ENCODE data around the gene ALG8. TPM values are rescaled to one million over a fixed set of nuclear protein-coding genes. Genes with fewer than 3 reads are reported as not detected.

Gene ALG8
- polyA plus RNA-seq, 3 donors, result 15.6 to 41.7 (median 40.6) TPM

GRCh38 chr11:78081583-78081982 is 57.8 kb downstream of the ALG8 start:
- Mint-ChIP-seq H3K4me1 (peaks cover 34% of the 10 kb centered on the region), H3K27ac (peak overlapping the region in 2 of 7 donors; percentile 2 to 41), H3K4me3 (no peak overlapping the region), H3K27me3 (ENCODE audit: low read depth in 3 of 3) (peaks cover 0 to 1% (median 0%) of the 10 kb centered on the region in 3 donors), H3K9me3 (peaks cover 0 to 1% (median 0%) of the 10 kb centered on the region in 7 donors), H3K36me3 (peaks cover 0 to 2% of the 10 kb centered on the region in 2 donors)
- Histone ChIP-seq H3K27ac (ENCODE audit: low read depth in 1 of 2, low read length in 2 of 2) (no peak overlapping the region), H2AFZ (ENCODE audit: insufficient read depth, low read depth, low read length, poor library complexity, severe bottlenecking) (peak overlapping the region; percentile 96), H3K9ac (ENCODE audit: insufficient read depth, low read length, poor library complexity, severe bottlenecking) (no peak overlapping the region), H3K9me3 (replicated peaks in 1 of 2; ENCODE audit: control insufficient read depth in 1 of 2, insufficient read depth in 1 of 2, low read length in 2 of 2) (no peaks in the 10 kb centered on the region), H3K27me3 (ENCODE audit: control insufficient read depth in 2 of 2, insufficient read depth in 2 of 2, low read length in 2 of 2) (no peaks in the 10 kb centered on the region), H3K4me1 (ENCODE audit: control insufficient read depth in 1 of 2, insufficient read depth in 2 of 2, low read length in 2 of 2) (peaks cover 31 to 39% of the 10 kb centered on the region in 2 donors), H3K4me3 (replicated peaks in 1 of 3; ENCODE audit: low read depth in 2 of 3, low read length in 3 of 3) (no peak overlapping the region), H4K20me1 (ENCODE audit: insufficient read depth, low read length) (peaks cover 23% of the 10 kb centered on the region), H3K36me3 (replicated peaks in 1 of 2; ENCODE audit: control insufficient read depth in 1 of 2, insufficient read depth in 2 of 2, low read length in 2 of 2) (no peaks in the 10 kb centered on the region), H3K4me2 (replicated peaks; ENCODE audit: extremely low read depth, low read length, poor library complexity, severe bottlenecking) (no peak overlapping the region), H3K79me2 (ENCODE audit: insufficient read depth, low read length) (peaks cover 32% of the 10 kb centered on the region)
- no peak for TF ChIP-seq CTCF (IDR thresholded peaks at IDR 0.05)
- no peak for DNase-seq
- intact Hi-C loops (cut with micrococcal nuclease), result no loop called here
- 96% methylated on average over 5 of the region's 6 CpGs for WGBS (ENCODE audit: insufficient coverage)

DNA sequence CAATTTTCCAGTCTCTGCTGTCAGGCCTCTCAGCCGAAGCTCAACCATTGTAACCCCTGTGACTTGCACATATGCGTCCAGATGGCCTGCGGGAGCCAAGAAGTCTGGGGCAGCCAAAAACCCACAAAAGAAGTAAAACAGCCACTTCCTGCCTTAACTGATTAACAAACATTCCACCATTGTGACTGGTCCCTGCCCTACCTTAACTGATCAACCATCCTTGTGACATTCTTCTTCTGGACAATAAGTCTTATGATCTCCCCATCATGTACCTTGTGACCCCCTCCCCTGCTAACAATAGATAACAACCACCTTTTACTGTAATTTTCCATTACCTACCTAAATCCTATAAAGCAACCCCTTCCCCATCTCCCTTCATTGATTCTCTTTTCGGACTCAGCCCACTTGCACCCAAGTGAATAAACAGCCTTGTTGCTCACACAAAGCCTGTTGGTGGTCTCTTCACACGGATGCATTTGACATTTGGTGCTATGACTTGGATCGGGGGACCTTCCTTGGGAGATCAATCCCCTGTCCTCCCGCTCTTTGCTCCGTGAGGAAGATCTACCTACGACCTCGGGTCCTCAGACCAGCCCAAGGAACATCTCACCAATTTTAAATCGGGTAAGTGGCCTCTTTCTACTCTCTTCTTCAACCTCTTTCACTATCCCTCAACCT is 58.5 kb downstream of the ALG8 start:
- 73% methylated on average over 9 of the region's 11 CpGs for WGBS (ENCODE audit: insufficient coverage)
- intact Hi-C loops (cut with micrococcal nuclease), result no loop called here
- Histone ChIP-seq H3K27me3 (ENCODE audit: control insufficient read depth in 2 of 2, insufficient read depth in 2 of 2, low read length in 2 of 2) (no peaks in the 10 kb centered on the region), H3K9me3 (replicated peaks in 1 of 2; ENCODE audit: control insufficient read depth in 1 of 2, insufficient read depth in 1 of 2, low read length in 2 of 2) (no peaks in the 10 kb centered on the region), H4K20me1 (ENCODE audit: insufficient read depth, low read length) (peaks cover 29% of the 10 kb centered on the region), H3K4me1 (ENCODE audit: control insufficient read depth in 1 of 2, insufficient read depth in 2 of 2, low read length in 2 of 2) (peaks cover 31 to 41% of the 10 kb centered on the region in 2 donors), H3K36me3 (replicated peaks in 1 of 2; ENCODE audit: control insufficient read depth in 1 of 2, insufficient read depth in 2 of 2, low read length in 2 of 2) (no peaks in the 10 kb centered on the region), H3K9ac (ENCODE audit: insufficient read depth, low read length, poor library complexity, severe bottlenecking) (no peak overlapping the region), H3K27ac (ENCODE audit: low read depth in 1 of 2, low read length in 2 of 2) (no peak overlapping the region), H3K79me2 (ENCODE audit: insufficient read depth, low read length) (peaks cover 38% of the 10 kb centered on the region), H3K4me3 (replicated peaks in 1 of 3; ENCODE audit: low read depth in 2 of 3, low read length in 3 of 3) (peak overlapping the region in 1 of 3 experiments; percentile 96), H2AFZ (ENCODE audit: insufficient read depth, low read depth, low read length, poor library complexity, severe bottlenecking) (peak overlapping the region; percentile 96), H3K4me2 (replicated peaks; ENCODE audit: extremely low read depth, low read length, poor library complexity, severe bottlenecking) (no peak overlapping the region)
- H3K27ac Mint-ChIP-seq, result peak overlapping the region in 2 of 7 donors; percentile 2 to 41
- DNase-seq, result peak in 1 of 3 donors; percentile 3
- peaks cover 0 to 1% (median 0%) of the 10 kb centered on the region in 7 donors for H3K9me3 Mint-ChIP-seq
- peaks cover 37% of the 10 kb centered on the region for H3K4me1 Mint-ChIP-seq
- H3K36me3 Mint-ChIP-seq, result peaks cover 0 to 2% of the 10 kb centered on the region in 2 donors
- no peak for TF ChIP-seq CTCF (IDR thresholded peaks at IDR 0.05)
- no peak overlapping the region for H3K4me3 Mint-ChIP-seq
- peaks cover 0 to 1% (median 0%) of the 10 kb centered on the region in 3 donors for H3K27me3 Mint-ChIP-seq (ENCODE audit: low read depth in 3 of 3)
